Lower leg skin (tissue), 3 donors: ENCODE measurements around the gene GDF7.

ENCODE experiments used
- CTCF ChIP-seq, 3 donors: fragments of 450-650 bp; IDR thresholded peaks; one replicate each; pipeline ENCODE4 v1.5.1; 2016; ENCODE audit warnings: antibody characterized with exemption in 3 of 3, mild to moderate bottlenecking in 3 of 3, moderate library complexity in 2 of 3
- POLR2A ChIP-seq, 2 donors: fragments of 450-650 bp; IDR thresholded peaks; one replicate each; pipeline ENCODE4 v1.6.1; 2016 to 2017; ENCODE audit warnings: antibody characterized with exemption in 2 of 2, mild to moderate bottlenecking in 1 of 2, moderate library complexity in 1 of 2

GRCh38 chr2:20648206-20648605, 18.7 kb upstream of the GDF7 start:
- TF ChIP-seq CTCF (IDR thresholded peaks at IDR 0.05) (no peak), POLR2A (IDR thresholded peaks at IDR 0.05) (no peak)
